PC-3 (cell line): Measurements from ENCODE around the gene PLEKHM2. TPM values are rescaled to one million over a fixed set of nuclear protein-coding genes. Genes with fewer than 3 reads are reported as not detected.

ENCODE experiments used
- ATAC-seq: fragments of 200-7000 bp; cut with Tn5 transposase; 2 replicates; pipeline ENCODE4 v1.9.1; 2020; ENCODE audit warnings: mild to moderate bottlenecking, moderate library complexity
- BruUV-seq: library from RNA; stranded (reverse); fragments of 400-500 nt; replicated peaks from 2 replicates; lab custom pipeline; 2021; lab: Mats Ljungman, UMichigan
- CTCF ChIA-PET: fragments of 300-600 bp; sonication (Branson Sonifier 250); formaldehyde crosslinking; loops from one replicate; lab custom pipeline; 2022; ENCODE audit warnings: antibody characterized with exemption; lab: Charles Lee
- POLR2A ChIA-PET: fragments of 300-600 bp; sonication (Branson Sonifier 250); formaldehyde crosslinking; loops from one replicate; lab custom pipeline; 2022; ENCODE audit warnings: antibody characterized with exemption; ENCODE audit not compliant: unreplicated experiment; lab: Charles Lee
- DNase-seq: peaks from one replicate; pipeline ENCODE4 v3.0.0-alpha.2; 2015
- H2AFZ ChIP-seq: fragments of 300-600 bp; sonication (generic); 2 replicates; pipeline ENCODE4 v1.6.0; 2016; ENCODE audit warnings: antibody characterized with exemption, low read length
- H3F3A ChIP-seq: fragments of 300-600 bp; sonication (generic); one replicate; pipeline ENCODE4 v1.6.0; 2017; ENCODE audit warnings: antibody characterized with exemption, low read length, control low read depth, mild to moderate bottlenecking; ENCODE audit not compliant: unreplicated experiment
- H3K27ac ChIP-seq: fragments of 300-600 bp; sonication (generic); 2 replicates; pipeline ENCODE4 v1.5.1; 2016; ENCODE audit warnings: mild to moderate bottlenecking, low read length
- H3K27me3 ChIP-seq: fragments of 300-600 bp; sonication (generic); 2 replicates; pipeline ENCODE4 v1.6.1; 2016; ENCODE audit warnings: low read length, mixed read lengths
- H3K36me3 ChIP-seq: fragments of 300-600 bp; sonication (generic); 2 replicates; pipeline ENCODE4 v1.6.1; 2016; ENCODE audit warnings: low read depth, mixed run types, low read length, mixed read lengths
- H3K4me1 ChIP-seq: fragments of 300-600 bp; sonication (generic); 2 replicates; pipeline ENCODE4 v1.5.1; 2016; ENCODE audit warnings: low read length; ENCODE audit not compliant: insufficient read depth
- H3K4me2 ChIP-seq: fragments of 300-600 bp; sonication (generic); 2 replicates; pipeline ENCODE4 v1.6.0; 2016; ENCODE audit warnings: low read length
- H3K4me3 ChIP-seq: fragments of 300-600 bp; sonication (generic); 2 replicates; pipeline ENCODE4 v1.5.1; 2016; ENCODE audit warnings: mild to moderate bottlenecking, low read length, mixed read lengths
- H3K79me2 ChIP-seq: fragments of 300-600 bp; sonication (generic); 2 replicates; pipeline ENCODE4 v1.6.1; 2017; ENCODE audit warnings: low read length, mixed read lengths
- H3K9ac ChIP-seq: fragments of 300-600 bp; sonication (generic); 2 replicates; pipeline ENCODE4 v1.6.0; 2016; ENCODE audit warnings: mild to moderate bottlenecking, low read length
- H3K9me2 ChIP-seq: fragments of 300-600 bp; sonication (generic); replicated peaks from 2 replicates; pipeline ENCODE4 v1.6.1; 2016; ENCODE audit warnings: mixed run types, low read length, mixed read lengths
- H3K9me3 ChIP-seq: fragments of 300-600 bp; sonication (generic); 2 replicates; pipeline ENCODE4 v1.6.1; 2016; ENCODE audit warnings: low read length, mixed read lengths
- H4K20me1 ChIP-seq: fragments of 300-600 bp; sonication (generic); 2 replicates; pipeline ENCODE4 v1.6.1; 2016; ENCODE audit warnings: low read length, mixed read lengths
- CTCF ChIP-seq: fragments of 300-600 bp; sonication (generic); conservative IDR thresholded peaks from 2 replicates; pipeline ENCODE4 v1.5.1; 2017; ENCODE audit warnings: antibody characterized with exemption, low read depth, mild to moderate bottlenecking, low read length
- EZH2 ChIP-seq: fragments of 300-600 bp; sonication (generic); IDR thresholded peaks from one replicate; pipeline ENCODE4 v1.6.1; 2017; ENCODE audit warnings: antibody characterized with exemption, mild to moderate bottlenecking, low read length; ENCODE audit not compliant: unreplicated experiment
- EZH2phosphoT487 ChIP-seq: fragments of 300-600 bp; sonication (generic); IDR thresholded peaks from 2 replicates; pipeline ENCODE4 v1.6.1; 2018; ENCODE audit warnings: mild to moderate bottlenecking, antibody characterized with exemption, low read length, borderline replicate concordance
- intact Hi-C: fragments of 100-400 bp; cut with micrococcal nuclease; formaldehyde crosslinking; loops from 2 replicates; pipeline ENCODE4 v1.9.0; 2023
- total RNA-seq: library from RNA; depleted of rRNA; stranded (reverse); fragments of >200 nt; gene quantifications from 2 replicates; pipeline ENCODE4 v1.2.3, GENCODE V29; 2014

PLEKHM2 gene
- total RNA-seq, 1 experiment from 2014 or later = 31.3 TPM

GRCh38 chr1:15654091-15654690 lies 29.9 kb upstream of the PLEKHM2 start:
- TF ChIP-seq CTCF (no peak), EZH2phosphoT487 (no peak), EZH2 (no peak)
- no peaks in the 10 kb centered on the region for H4K20me1 ChIP-seq
- H3K27ac ChIP-seq = no peak overlapping the region
- H3K9me3 ChIP-seq = no peaks in the 10 kb centered on the region
- H3K9me2 ChIP-seq = no peaks in the 10 kb centered on the region
- no TSS peak for BruUV-seq
- no peaks in the 10 kb centered on the region for H3K27me3 ChIP-seq
- H3F3A ChIP-seq = no peaks in the 10 kb centered on the region
- no peak overlapping the region for H2AFZ ChIP-seq
- CTCF ChIA-PET = no interaction called here
- no peak overlapping the region for H3K4me3 ChIP-seq
- H3K9ac ChIP-seq = no peak overlapping the region
- H3K36me3 ChIP-seq = peaks cover 30% of the 10 kb centered on the region
- ATAC-seq (no peak), DNase-seq (no peak)
- H3K4me1 ChIP-seq = no peaks in the 10 kb centered on the region
- H3K4me2 ChIP-seq = no peak overlapping the region
- POLR2A ChIA-PET = no interaction called here
- intact Hi-C loops = no loop called here
- no peaks in the 10 kb centered on the region for H3K79me2 ChIP-seq

- intact Hi-C loops = no loop called here
- Histone ChIP-seq H3K9me2 (no peaks in the 10 kb centered on the region), H3K4me3 (no peak overlapping the region), H3K4me2 (no peak overlapping the region), H3K9me3 (no peaks in the 10 kb centered on the region), H3K9ac (no peak overlapping the region), H4K20me1 (no peaks in the 10 kb centered on the region), H3F3A (no peaks in the 10 kb centered on the region), H3K4me1 (no peaks in the 10 kb centered on the region), H3K79me2 (no peaks in the 10 kb centered on the region), H2AFZ (no peak overlapping the region), H3K27me3 (no peaks in the 10 kb centered on the region), H3K36me3 (peaks cover 44% of the 10 kb centered on the region), H3K27ac (no peak overlapping the region)
- POLR2A ChIA-PET = no interaction called here
- CTCF ChIA-PET = no interaction called here
- TF ChIP-seq CTCF (no peak), EZH2 (no peak), EZH2phosphoT487 (no peak)
- DNase-seq = no peak
- BruUV-seq = no TSS peak
- no peak for ATAC-seq
Observed at GRCh38 chr1:15656464-15656863, 27.7 kb upstream of the PLEKHM2 start.

- H3K36me3 ChIP-seq = peaks cover 42% of the 10 kb centered on the region
- H4K20me1 ChIP-seq = no peaks in the 10 kb centered on the region
- TF ChIP-seq EZH2phosphoT487 = no peak
- TF ChIP-seq CTCF = no peak
- TF ChIP-seq EZH2 = no peak
- ChIA-PET CTCF (no interaction called here), POLR2A (no interaction called here)
- no peak overlapping the region for H2AFZ ChIP-seq
- intact Hi-C loops = no loop called here
- no peaks in the 10 kb centered on the region for H3F3A ChIP-seq
- no peak overlapping the region for H3K4me3 ChIP-seq
- H3K4me1 ChIP-seq = no peaks in the 10 kb centered on the region
- no peaks in the 10 kb centered on the region for H3K9me2 ChIP-seq
- DNase-seq (no peak), ATAC-seq (no peak)
- no peaks in the 10 kb centered on the region for H3K9me3 ChIP-seq
- no TSS peak for BruUV-seq
- H3K9ac ChIP-seq = no peak overlapping the region
- no peak overlapping the region for H3K4me2 ChIP-seq
- no peaks in the 10 kb centered on the region for H3K27me3 ChIP-seq
- H3K79me2 ChIP-seq = no peaks in the 10 kb centered on the region
- H3K27ac ChIP-seq = no peak overlapping the region
Observed at GRCh38 chr1:15657021-15657420, 27.1 kb upstream of the PLEKHM2 start.
